Measurements from ENCODE around the gene SPATA46.

DNA sequence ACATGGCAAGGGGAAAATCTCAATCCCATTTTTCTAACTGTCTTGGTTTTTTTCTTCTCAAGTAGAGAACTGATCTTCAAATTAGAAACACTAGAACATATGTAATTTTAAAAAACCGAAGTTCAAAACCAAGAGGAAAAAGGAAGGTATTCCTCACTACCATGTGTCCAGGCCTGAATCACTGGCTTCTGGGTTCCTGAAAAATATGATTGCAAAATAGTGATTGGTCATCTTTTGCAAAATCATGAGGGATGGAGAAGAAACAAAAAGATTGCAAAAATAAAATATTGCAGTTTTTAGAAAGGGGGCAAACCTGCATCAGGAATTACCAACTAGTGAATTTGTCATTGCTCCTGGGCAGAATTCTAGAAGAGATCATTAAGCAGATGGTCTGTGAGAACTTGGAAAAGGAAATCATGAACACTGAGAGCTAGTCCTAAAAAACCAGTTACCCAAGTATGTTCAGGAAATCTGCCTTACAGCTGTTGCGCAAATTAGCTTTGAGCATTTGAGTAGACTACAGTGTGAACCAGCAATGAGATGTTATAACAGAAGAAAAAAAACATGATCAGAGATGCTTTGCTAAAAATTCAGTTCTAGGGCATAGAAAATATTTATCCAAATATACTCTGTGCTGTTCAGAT lies 49.4 kb downstream of the SPATA46 start:
- no peak for TF ChIP-seq CTCF (IDR thresholded peaks at IDR 0.05)
- TF ChIP-seq POLR2A (IDR thresholded peaks at IDR 0.05) = no peak
